MM.1S (cell line): ENCODE measurements around the gene TDP1.
A peak's percentile ranks its signal among the peaks of the same experiment; 100 is the strongest.

Source experiments
- DNase-seq: peaks from one replicate; pipeline ENCODE4 v3.0.0-alpha.2; 2015
- H2AFZ ChIP-seq: fragments of 300-600 bp; sonication (generic); 2 replicates; pipeline ENCODE4 v1.6.0; 2016; ENCODE audit warnings: antibody characterized with exemption, low read length
- H3F3A ChIP-seq: fragments of 300-600 bp; sonication (generic); 2 replicates; pipeline ENCODE4 v1.6.1; 2016; ENCODE audit warnings: mild to moderate bottlenecking, antibody characterized with exemption, low read length, moderate library complexity, mixed read lengths; ENCODE audit not compliant: insufficient read depth
- H3K27ac ChIP-seq: fragments of 300-600 bp; sonication (generic); 2 replicates; pipeline ENCODE4 v1.5.1; 2016; ENCODE audit warnings: mild to moderate bottlenecking, low read length
- H3K27me3 ChIP-seq: fragments of 300-600 bp; sonication (generic); replicated peaks from 2 replicates; pipeline ENCODE4 v1.6.0; 2016; ENCODE audit warnings: low read length; ENCODE audit not compliant: insufficient read depth
- H3K36me3 ChIP-seq: fragments of 300-600 bp; sonication (generic); replicated peaks from 2 replicates; pipeline ENCODE4 v1.6.1; 2016; ENCODE audit warnings: mild to moderate bottlenecking, low read length, mixed read lengths; ENCODE audit not compliant: insufficient read depth
- H3K4me1 ChIP-seq: fragments of 300-600 bp; sonication (generic); 2 replicates; pipeline ENCODE4 v1.6.1; 2016; ENCODE audit warnings: low read length, mixed read lengths
- H3K4me2 ChIP-seq: fragments of 300-600 bp; sonication (generic); 2 replicates; pipeline ENCODE4 v1.6.0; 2016; ENCODE audit warnings: low read depth, low read length
- H3K4me3 ChIP-seq: fragments of 300-600 bp; sonication (generic); 2 replicates; pipeline ENCODE4 v1.5.1; 2016; ENCODE audit warnings: low read length, mixed read lengths
- H3K79me2 ChIP-seq: fragments of 300-600 bp; sonication (generic); 2 replicates; pipeline ENCODE4 v1.6.1; 2016; ENCODE audit warnings: mixed run types, low read length, mixed read lengths
- H3K9ac ChIP-seq: fragments of 300-600 bp; sonication (generic); 2 replicates; pipeline ENCODE4 v1.6.1; 2016; ENCODE audit warnings: low read length, mixed read lengths
- H3K9me2 ChIP-seq: fragments of 300-600 bp; sonication (generic); replicated peaks from 2 replicates; pipeline ENCODE4 v1.6.1; 2016; ENCODE audit warnings: mild to moderate bottlenecking, low read length, mixed read lengths; ENCODE audit not compliant: insufficient read depth
- H3K9me3 ChIP-seq: fragments of 300-600 bp; sonication (generic); replicated peaks from 2 replicates; pipeline ENCODE4 v1.6.1; 2016; ENCODE audit warnings: mild to moderate bottlenecking, low read length, mixed read lengths; ENCODE audit not compliant: insufficient read depth
- H4K20me1 ChIP-seq: fragments of 300-600 bp; sonication (generic); 2 replicates; pipeline ENCODE4 v1.6.1; 2016; ENCODE audit warnings: mild to moderate bottlenecking, low read length, moderate library complexity, mixed read lengths; ENCODE audit not compliant: insufficient read depth
- CTCF ChIP-seq: fragments of 300-600 bp; sonication (generic); IDR thresholded peaks from 2 replicates; pipeline ENCODE4 v1.5.1; 2016; ENCODE audit warnings: antibody characterized with exemption, low read length, mixed read lengths
- EZH2 ChIP-seq: fragments of 300-600 bp; sonication (generic); optimal IDR thresholded peaks from 2 replicates; pipeline ENCODE3; 2017; ENCODE audit warnings: low read depth, mild to moderate bottlenecking, antibody characterized with exemption, low read length, mixed read lengths
- EZH2phosphoT487 ChIP-seq: fragments of 300-600 bp; sonication (generic); IDR thresholded peaks from 2 replicates; pipeline ENCODE4 v1.6.1; 2018; ENCODE audit warnings: antibody characterized with exemption, low read length

The TDP1 gene

GRCh38 chr14:89957791-89958190 lies 2.1 kb downstream of the TDP1 start:
- Histone ChIP-seq H3K4me3 (no peak overlapping the region), H3K9ac (no peak overlapping the region), H3K36me3 (no peaks in the 10 kb centered on the region), H3K4me1 (peaks cover 21% of the 10 kb centered on the region), H3K4me2 (no peak overlapping the region), H4K20me1 (no peaks in the 10 kb centered on the region), H3K79me2 (peaks cover 32% of the 10 kb centered on the region), H3K9me2 (no peaks in the 10 kb centered on the region), H3K27me3 (no peaks in the 10 kb centered on the region), H3K9me3 (no peaks in the 10 kb centered on the region), H2AFZ (no peak overlapping the region), H3K27ac (no peak overlapping the region), H3F3A (peaks cover 33% of the 10 kb centered on the region)
- TF ChIP-seq CTCF (no peak), EZH2phosphoT487 (no peak), EZH2 (no peak)
- DNase-seq: no peak

DNA sequence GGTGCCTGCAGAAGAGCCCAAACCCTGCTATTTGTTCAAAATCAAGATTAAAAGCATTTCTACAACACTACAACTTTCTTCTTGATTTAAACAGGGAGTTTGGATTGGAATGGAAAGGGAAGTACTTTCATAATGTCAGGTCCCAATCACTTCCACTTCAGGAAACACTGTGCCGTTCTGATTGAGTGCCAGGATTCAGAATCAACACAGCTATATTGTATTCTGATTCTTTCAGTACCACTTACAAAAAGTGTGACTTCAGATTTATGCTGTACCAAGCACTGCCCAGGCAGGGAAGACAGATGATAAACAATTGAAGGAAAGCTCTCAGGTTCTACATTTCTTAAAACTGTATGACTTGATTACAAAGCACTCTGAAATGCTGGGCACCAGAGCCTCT lies 3.2 kb downstream of the TDP1 start:
- Histone ChIP-seq H3K27ac (peak overlapping the region; percentile 58; the same call in 1 of the 2 replicates), H3K4me1 (peaks cover 21% of the 10 kb centered on the region), H3K79me2 (peaks cover 32% of the 10 kb centered on the region), H3K27me3 (no peaks in the 10 kb centered on the region), H3K4me2 (peak overlapping the region; percentile 18; the same call in 1 of the 2 replicates), H2AFZ (no peak overlapping the region), H3K9me2 (no peaks in the 10 kb centered on the region), H3K4me3 (no peak overlapping the region), H3K9me3 (no peaks in the 10 kb centered on the region), H3K36me3 (no peaks in the 10 kb centered on the region), H3F3A (peaks cover 33% of the 10 kb centered on the region), H3K9ac (no peak overlapping the region), H4K20me1 (no peaks in the 10 kb centered on the region)
- TF ChIP-seq CTCF: no peak
- no peak for TF ChIP-seq EZH2
- TF ChIP-seq EZH2phosphoT487: no peak
- no peak for DNase-seq

GRCh38 chr14:89959853-89960445 lies 4.2 kb downstream of the TDP1 start:
- H3K27me3 ChIP-seq: no peaks in the 10 kb centered on the region
- no peak overlapping the region for H2AFZ ChIP-seq
- H3K9me2 ChIP-seq: no peaks in the 10 kb centered on the region
- H3K79me2 ChIP-seq: peaks cover 32% of the 10 kb centered on the region
- peak overlapping the region; percentile 18; the same call in 1 of the 2 replicates for H3K4me2 ChIP-seq
- no peaks in the 10 kb centered on the region for H3K36me3 ChIP-seq
- 0 out of 2 replicates have a peak overlapping the region, but pooled peaks have one; percentile 10 for H3K9ac ChIP-seq
- peaks cover 21% of the 10 kb centered on the region for H3K4me1 ChIP-seq
- peaks cover 33% of the 10 kb centered on the region for H3F3A ChIP-seq
- no peaks in the 10 kb centered on the region for H3K9me3 ChIP-seq
- no peak overlapping the region for H3K4me3 ChIP-seq
- DNase-seq: peak; percentile 65
- H4K20me1 ChIP-seq: no peaks in the 10 kb centered on the region
- H3K27ac ChIP-seq: peak overlapping the region; percentile 58; the same call in 1 of the 2 replicates
- TF ChIP-seq CTCF (no peak), EZH2phosphoT487 (no peak), EZH2 (no peak)
